ENCODE data around the gene COX6B1.
A peak's percentile ranks its signal among the peaks of the same experiment; 100 is the strongest.
"Not testable (repeated sequence)": the region's sequence is repeated elsewhere in the genome, so short reads cannot be mapped to it uniquely, and the experiment has no call there.

COX6B1 gene

GRCh38 chr19:35633727-35634440 lies 14.2 kb upstream of the COX6B1 start:
- no peak for DNase-seq (ENCODE audit: low spot score)

DNA sequence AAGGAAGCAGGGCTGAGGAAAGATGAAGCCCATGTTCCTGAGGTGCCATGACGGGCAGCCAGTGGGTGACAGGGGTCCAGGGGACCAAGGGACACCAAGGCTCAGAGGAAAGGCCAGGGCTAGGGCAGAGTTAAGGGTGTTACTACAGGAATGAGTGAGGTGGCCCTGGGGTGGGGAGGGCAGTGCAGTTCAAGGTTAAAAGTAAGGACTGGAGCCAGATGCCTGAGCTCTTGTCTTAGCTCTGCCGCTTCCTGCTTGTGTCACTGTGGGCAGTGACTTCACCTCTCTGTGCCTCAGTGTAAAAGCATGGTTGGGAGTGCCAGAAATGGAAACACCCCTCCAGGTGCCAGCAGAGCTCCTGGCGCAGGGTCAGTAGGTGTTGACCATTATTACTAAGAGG lies 11.5 kb upstream of the COX6B1 start:
- DNase-seq (ENCODE audit: low spot score) = no peak

DNA sequence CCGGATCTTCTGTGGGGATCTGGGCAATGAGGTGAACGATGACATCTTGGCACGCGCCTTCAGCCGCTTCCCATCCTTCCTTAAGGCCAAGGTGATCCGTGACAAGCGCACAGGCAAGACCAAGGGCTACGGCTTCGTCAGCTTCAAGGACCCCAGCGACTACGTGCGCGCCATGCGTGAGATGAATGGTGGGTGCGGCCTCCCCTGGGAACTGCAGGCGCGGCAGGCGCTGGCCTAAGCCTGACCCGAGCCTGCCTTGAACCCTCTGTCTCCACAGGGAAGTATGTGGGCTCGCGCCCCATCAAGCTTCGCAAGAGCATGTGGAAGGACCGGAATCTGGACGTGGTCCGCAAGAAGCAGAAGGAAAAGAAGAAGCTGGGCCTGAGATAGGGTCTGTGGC lies 11.0 kb upstream of the COX6B1 start:
- no peak for DNase-seq (ENCODE audit: low spot score)

DNA sequence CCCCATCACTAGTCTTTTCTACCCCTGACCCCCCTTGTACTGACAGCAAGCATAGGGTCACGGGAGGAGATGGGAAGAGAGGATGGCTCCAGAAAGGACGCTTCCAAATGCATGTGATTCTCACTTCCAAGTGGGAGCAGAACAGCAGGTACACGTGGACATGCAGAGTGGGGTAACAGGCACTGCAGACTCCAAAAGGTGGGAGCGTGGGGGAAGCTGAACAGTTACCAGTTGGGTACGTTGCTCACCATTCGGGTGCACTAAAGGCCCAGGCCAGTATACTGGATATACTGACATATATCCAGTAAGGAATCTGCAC lies 8.8 kb upstream of the COX6B1 start:
- no peak for DNase-seq (ENCODE audit: low spot score)

DNA sequence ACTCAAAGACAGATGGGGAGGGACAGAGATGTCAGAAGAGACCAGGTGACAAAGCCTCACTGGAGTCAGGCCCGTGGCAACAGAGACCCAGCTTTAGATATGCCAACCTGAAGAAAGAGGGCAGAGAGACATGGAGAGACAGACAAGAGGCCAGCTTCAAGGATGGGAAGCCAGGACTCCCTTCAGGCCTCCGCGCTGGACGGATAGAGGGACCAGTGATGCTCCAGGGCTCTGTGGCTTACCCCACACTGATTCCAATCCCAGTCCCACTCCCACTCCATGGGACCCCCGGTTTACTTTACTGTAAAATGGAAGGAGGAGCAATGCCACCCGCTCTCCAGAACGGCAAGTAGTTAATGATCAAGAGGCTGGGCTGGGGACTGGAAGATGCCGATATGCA lies 8.3 kb upstream of the COX6B1 start:
- no peak for DNase-seq (ENCODE audit: low spot score)

DNA sequence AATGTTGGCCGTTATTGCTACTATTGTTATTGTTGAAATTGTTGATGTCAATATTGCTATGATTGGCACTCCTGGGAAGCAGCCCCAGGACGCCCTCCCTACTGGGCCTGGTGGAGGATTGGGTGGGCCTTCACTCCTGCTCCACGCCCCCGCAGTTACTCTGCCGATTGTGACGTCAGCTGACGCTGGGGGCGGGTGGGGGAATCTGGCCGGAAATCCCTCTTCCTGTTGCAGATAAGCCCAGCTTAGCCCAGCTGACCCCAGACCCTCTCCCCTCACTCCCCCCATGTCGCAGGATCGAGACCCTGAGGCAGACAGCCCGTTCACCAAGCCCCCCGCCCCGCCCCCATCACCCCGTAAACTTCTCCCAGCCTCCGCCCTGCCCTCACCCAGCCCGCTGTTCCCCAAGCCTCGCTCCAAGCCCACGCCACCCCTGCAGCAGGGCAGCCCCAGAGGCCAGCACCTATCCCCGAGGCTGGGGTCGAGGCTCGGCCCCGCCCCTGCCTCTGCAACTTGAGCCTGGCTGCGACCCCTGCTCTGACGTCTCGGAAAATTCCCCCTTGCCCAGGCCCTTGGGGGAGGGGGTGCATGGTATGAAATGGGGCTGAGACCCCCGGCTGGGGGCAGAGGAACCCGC lies 6.5 kb upstream of the COX6B1 start, which contains the start of gene ETV2:
TSS of gene ETV2 (plus strand) at position 231 of the 637 bp plus-strand sequence. CDS start 716 bp downstream, outside the sequence.
- no peak for DNase-seq (ENCODE audit: low spot score)

DNA sequence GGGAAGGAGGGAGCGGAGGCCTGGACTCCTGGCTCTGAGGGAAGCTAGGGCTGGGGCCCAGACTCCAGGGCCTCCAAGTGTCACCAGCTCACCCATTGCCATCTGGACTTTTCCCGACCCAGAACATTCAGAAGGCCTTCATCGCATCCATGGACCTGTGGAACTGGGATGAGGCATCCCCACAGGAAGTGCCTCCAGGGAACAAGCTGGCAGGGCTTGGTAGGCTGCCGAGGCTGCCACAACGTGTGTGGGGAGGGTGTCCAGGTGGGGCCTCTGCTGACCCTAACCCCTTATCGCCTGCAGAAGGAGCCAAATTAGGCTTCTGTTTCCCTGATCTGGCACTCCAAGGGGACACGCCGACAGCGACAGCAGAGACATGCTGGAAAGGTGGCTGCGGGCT lies 5.8 kb upstream of the COX6B1 start:
- DNase-seq (ENCODE audit: low spot score) = no peak

DNA sequence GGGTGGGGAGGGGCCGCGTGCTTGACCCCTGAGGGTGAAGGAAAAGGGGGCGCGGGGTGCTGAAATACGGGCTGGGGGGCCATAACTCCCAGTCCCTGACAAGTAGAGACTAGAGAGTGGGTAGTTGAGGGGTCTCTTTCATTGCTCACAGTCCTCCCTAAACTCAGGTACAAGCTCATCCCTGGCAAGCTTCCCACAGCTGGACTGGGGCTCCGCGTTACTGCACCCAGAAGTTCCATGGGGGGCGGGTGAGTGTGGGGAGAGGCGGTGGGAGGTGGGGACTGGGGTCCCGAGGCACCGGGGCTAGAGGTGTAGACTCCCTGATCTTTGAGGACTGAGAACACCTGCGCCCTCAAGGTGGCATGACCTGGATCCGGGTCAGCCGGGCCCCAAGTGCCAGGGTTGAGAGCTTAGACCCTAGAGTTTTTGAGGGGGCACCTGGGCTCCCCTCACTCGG lies 5.3 kb upstream of the COX6B1 start:
- DNase-seq (ENCODE audit: low spot score) = no peak

DNA sequence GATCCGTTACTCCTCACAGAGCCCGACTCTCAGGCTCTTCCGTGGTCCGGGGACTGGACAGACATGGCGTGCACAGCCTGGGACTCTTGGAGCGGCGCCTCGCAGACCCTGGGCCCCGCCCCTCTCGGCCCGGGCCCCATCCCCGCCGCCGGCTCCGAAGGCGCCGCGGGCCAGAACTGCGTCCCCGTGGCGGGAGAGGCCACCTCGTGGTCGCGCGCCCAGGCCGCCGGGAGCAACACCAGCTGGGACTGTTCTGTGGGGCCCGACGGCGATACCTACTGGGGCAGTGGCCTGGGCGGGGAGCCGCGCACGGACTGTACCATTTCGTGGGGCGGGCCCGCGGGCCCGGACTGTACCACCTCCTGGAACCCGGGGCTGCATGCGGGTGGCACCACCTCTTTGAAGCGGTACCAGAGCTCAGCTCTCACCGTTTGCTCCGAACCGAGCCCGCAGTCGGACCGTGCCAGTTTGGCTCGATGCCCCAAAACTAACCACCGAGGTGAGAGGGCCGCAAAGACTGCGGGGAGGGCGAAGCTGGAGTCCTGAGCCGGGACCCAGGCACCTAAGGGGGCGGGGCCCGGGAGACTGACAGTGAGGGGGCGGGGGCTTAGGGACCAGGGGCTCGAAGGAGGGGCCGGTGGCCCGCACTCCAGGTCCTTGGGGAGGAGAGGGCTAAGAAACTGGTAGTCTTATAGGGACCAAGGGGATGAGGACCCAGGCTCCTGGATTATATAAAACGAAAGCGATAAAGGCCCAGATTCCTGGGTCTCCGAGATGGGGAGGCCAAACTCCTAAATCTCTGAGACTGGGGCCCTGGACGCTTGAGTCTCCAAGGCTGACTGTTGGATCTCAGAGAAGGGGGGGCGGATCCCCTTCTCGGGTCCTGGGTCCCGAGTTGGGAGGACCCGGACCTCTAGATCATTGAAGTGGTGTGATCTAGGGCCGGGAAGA lies 4.6 kb upstream of the COX6B1 start:
- DNase-seq (ENCODE audit: low spot score) = peak; percentile 77

DNA sequence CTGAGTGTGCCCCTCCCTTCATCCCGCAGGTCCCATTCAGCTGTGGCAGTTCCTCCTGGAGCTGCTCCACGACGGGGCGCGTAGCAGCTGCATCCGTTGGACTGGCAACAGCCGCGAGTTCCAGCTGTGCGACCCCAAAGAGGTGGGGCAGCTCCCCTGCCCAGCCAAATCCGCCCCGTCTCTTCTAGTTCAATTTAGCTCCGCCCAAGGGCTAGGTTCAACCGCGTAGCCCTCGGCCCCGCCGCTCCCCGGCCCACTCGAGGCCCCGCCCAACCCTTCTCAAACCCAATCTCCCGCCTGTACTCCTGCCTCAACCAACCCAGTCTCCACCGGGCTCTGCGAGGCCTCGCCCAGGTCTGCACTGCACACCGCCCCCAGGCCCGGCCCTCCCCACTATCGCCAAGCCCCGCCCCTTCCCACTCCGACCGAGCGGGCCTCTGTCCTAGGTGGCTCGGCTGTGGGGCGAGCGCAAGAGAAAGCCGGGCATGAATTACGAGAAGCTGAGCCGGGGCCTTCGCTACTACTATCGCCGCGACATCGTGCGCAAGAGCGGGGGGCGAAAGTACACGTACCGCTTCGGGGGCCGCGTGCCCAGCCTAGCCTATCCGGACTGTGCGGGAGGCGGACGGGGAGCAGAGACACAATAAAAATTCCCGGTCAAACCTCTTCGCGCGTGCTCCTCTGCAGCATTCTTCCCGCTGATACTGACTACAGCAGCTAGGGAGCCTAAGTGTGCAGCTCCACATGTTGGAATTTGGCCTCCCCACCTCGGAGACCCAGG lies 3.7 kb upstream of the COX6B1 start:
- DNase-seq (ENCODE audit: low spot score) = peak; percentile 93

GRCh38 chr19:35644987-35645679 lies 3.0 kb upstream of the COX6B1 start:
- DNase-seq (ENCODE audit: low spot score) = peak; percentile 15

DNA sequence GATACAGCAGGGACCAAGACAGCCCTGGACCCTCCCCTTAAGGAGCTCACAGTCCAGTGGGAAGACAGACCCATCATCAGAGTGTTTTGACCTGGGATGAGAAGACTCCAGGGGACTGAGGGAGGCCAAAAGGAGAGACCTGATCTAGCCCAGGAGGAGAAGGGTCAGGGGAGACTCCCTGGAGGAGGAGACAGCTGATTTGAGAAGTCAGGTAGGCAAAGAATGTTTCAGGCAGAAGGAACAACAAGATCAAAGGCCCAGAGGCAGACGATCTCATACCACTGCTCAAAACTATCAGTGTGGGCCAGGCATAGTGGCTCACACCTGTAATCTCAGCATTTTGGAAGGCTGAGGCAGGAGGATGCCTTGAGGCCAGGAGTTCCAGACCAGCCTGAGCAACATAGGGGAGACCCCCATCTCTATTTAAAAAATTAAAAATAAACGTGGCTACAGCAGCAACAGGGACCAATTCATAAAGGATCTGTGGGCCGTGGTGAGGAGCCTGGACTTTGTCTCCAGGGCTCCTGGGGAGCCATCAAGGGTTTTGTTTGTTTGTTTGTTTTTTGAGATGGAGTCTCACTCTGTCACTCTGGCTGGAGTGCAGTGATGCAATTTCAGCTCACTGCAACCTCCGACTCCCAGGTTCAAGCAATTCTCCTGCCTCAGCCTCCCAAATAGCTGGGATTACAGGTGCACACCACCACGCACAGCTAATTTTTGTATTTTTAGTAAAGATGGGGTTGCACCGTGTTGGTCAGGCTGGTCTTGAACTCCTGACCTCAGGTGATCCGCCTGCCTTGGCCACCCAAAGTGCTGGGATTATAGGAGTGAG lies 2.2 kb upstream of the COX6B1 start:
- no peak for DNase-seq (ENCODE audit: low spot score)

GRCh38 chr19:35650581-35650980 lies 2.5 kb downstream of the COX6B1 start:
- DNase-seq (ENCODE audit: low spot score) = no peak

DNA sequence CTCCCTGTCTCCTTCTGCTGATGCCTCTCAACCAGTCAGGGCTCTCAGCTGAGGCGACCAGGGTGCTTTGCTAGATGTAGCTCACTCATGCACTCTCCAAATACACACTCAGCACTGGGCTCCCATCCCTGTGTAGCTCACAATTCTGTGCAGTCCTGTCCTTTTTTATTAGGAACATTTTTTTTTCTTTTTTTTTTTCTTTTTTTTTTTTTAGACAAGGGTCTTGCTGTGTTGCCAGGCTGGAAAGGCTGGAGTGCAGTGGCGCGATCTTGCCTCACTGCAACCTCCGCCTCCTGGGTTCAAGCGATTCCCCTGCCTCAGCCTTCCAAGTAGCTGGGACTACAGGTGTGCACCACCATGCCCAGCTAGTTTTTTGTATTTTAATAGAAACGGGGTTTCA lies 6.7 kb downstream of the COX6B1 start:
- DNase-seq (ENCODE audit: low spot score) = not testable (repeated sequence)

DNA sequence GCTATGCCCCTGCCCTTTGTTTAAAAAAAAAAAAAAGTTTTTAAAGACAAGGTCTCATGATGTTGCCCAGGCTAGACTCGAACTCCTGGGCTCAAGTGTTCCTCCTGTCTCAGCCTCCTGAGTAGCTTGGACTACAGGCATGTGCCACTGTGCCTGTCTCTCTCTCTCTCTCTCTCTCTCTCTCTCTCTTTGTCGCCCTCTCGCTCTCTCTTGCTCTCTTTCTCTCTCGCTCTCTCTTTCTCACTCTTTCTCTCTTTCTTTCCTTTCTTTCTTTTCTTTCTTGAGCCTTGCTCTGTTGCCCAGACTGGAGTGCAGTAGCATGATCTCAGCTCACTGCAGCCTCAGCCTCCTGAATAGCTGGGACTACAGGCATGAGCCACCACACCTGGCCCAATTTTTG lies 7.5 kb downstream of the COX6B1 start:
- no peak for DNase-seq (ENCODE audit: low spot score)

GRCh38 chr19:35656700-35657099 lies 8.6 kb downstream of the COX6B1 start:
- no peak for DNase-seq (ENCODE audit: low spot score)

DNA sequence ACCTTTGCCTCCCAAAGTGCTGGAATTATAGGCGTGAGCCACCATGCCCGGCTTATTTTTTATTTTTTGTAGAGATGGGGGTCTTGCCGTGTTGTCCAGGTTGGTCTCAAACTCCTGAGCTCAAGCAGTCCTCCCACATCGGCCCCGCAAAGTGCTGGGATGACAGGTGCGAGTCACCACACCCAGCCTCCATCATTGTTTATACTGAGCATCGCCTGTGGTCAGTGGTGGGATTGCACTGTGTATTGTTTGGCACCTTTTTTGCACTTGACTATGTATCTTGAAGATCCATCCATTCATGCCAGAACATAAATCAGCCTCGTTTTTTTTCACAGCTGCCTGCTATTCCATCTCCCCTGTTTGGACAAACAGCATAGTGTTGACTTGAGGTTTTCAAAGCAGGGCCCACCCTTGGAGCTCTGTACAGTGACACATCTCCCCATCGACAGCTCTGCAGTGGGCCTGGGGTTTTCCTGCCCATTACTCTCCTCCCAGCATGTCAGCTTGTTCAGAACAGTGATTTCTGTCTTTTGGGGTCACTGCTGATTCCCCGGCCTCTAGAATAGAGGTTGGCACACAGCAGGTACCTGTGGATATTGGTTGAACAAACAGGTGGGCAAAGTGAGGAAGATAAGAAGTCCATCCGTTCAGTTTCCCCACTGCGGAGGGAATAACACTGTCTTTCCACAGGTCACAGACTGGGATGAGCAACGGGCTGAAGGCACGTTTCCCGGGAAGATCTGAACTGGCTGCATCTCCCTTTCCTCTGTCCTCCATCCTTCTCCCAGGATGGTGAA lies 10.0 kb downstream of the COX6B1 start:
- DNase-seq (ENCODE audit: low spot score) = no peak

DNA sequence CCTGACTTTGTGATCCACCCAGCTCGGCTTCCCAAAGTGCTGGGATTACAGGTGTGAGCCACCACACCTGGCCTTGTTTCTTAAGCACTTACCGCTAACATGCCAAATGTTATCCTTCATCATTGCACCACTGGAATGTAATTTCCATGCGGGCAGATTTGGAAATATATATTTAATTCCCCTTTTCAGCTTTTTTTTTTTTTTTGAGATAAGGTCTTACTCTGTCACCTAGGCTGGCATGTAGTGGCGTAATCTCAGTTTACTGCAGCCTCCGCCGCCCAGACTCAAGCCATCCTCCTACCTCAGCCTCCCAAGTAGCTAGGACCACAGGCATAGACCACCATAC lies 13.8 kb downstream of the COX6B1 start:
- DNase-seq (ENCODE audit: low spot score) = no peak

- no peak for DNase-seq (ENCODE audit: low spot score)
Observed at GRCh38 chr19:35663981-35664380, 15.9 kb downstream of the COX6B1 start.

GRCh38 chr19:35665157-35665556 lies 17.0 kb downstream of the COX6B1 start:
- no peak for DNase-seq (ENCODE audit: low spot score)
